WI38 (cell line): ENCODE measurements around the gene LRRC42.

Experiments
- H3K4me3 ChIP-seq: 2 replicates; pipeline ENCODE4 v1.5.1; 2011; ENCODE audit warnings: low read depth, mild to moderate bottlenecking, control low read depth, low read length
- TF ChIP-seq, protein P1 (sequence below): IDR thresholded peaks from 2 replicates; pipeline ENCODE4 v1.5.1; 2012; ENCODE audit warnings: low read depth, mild to moderate bottlenecking, control low read depth, low read length

Gene LRRC42

DNA sequence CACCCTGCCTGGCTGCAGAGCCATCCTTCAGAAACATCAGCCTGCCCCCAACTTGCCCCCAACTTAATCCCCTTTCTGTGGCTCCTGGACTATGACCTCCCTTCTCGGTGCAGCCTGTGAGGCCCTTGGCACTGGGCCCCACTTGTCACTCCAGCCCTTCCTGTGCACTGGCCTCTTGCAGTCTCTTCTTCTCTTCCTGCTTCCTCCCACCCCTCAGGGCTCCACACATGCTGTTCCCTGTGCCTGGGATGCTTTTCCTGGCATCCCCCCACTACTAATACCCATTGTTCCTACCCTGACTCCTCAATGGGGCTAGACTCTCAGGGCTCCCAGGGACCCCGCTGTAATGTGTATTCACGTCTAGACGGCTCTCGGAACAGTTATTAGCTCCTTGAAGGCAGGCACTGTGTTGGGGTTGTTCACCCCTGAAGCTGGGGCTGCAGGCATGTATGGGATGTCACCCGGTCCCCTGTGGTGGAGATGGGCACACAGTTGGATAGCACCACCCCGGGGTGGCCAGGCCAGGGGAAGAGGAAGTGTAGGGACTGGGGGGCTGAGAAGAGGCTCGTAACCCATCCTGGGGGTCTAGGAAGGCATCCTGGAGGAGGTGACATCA is 67.4 kb downstream of the LRRC42 start:
- TF ChIP-seq, protein P1, sequence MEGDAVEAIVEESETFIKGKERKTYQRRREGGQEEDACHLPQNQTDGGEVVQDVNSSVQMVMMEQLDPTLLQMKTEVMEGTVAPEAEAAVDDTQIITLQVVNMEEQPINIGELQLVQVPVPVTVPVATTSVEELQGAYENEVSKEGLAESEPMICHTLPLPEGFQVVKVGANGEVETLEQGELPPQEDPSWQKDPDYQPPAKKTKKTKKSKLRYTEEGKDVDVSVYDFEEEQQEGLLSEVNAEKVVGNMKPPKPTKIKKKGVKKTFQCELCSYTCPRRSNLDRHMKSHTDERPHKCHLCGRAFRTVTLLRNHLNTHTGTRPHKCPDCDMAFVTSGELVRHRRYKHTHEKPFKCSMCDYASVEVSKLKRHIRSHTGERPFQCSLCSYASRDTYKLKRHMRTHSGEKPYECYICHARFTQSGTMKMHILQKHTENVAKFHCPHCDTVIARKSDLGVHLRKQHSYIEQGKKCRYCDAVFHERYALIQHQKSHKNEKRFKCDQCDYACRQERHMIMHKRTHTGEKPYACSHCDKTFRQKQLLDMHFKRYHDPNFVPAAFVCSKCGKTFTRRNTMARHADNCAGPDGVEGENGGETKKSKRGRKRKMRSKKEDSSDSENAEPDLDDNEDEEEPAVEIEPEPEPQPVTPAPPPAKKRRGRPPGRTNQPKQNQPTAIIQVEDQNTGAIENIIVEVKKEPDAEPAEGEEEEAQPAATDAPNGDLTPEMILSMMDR: no peak
- H3K4me3 ChIP-seq: no peak overlapping the region

DNA sequence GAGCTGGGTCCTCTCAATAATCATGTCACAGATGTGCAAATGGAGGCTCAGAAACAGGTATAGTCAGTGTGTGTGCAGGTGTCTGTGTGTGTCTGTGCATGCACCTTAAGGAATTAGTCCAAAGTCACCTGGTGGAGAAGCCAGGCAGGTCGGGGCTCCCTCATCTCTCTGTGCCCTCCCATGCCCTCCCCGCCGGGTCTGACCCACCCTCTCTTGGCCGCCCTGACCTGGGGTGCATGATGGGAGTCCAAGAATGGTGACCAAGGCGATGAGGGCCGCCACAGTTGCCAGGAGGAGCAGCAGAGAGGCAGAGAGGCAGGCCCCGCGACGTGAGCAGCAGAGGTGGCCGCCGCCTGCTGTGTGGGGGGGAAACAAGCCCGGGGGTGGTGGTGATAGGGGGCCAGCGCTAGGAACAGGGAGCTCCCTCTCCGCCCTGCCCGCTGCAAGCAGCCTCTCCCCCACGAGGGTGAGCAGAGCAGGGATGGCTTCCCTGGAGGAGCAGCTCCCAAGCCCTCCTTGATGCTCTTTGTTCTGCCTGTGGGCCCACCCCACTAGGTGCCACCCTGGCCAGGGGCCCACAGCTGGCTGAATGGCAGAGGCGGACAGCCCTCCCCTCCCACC is 68.0 kb downstream of the LRRC42 start:
- no peak overlapping the region for H3K4me3 ChIP-seq
- TF ChIP-seq, protein P1: no peak

DNA sequence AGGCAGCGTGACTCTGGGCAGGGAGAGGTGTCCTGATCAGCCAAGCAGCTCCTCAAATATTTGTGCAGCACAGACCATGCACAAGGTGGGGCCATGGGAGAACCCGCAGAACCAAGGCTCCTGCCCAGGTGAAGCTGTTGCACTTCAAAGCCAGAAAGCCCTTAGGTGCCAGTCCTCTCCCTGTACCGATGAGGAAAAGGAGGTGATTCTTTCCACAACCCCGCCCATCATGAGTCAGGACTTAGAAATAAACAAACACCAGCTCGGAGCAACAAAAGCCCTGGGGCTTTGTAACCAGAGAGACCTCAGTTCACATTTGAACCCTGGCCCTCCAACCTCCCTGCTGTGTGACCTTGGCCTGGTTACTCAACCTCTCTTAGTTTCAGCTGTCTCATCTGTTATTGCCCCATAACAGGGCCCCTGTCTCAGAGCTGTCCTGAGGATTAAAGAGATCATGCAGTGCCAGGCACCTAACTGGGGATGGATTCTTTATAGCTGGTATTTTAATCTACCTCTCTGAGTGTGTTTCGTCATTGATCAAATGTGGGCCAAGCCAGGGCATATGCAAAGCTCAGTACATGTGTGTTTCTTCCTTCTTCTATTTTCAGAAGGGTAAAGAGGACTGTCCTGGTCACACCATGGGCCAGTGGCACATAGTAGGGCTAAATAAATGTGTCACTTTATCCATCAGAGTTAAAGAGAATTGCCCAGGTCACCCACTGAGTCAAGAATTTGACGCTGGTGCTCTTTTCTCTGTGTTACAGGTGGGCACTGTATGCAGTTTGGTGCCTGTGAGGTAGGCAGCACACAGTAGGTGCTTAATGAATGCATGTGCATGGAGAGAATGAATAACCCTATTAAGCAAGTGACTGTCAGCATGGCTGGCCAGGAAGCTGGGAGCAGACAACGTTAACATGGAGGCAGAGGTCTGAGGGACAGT is 70.5 kb downstream of the LRRC42 start:
- TF ChIP-seq, protein P1: no peak
- no peak overlapping the region for H3K4me3 ChIP-seq
